ENCODE measurements around the gene HMGCS2. TPM values are rescaled to one million over a fixed set of nuclear protein-coding genes. Genes with fewer than 3 reads are reported as not detected.
"Not testable (repeated sequence)": the region's sequence is repeated elsewhere in the genome, so short reads cannot be mapped to it uniquely, and the experiment has no call there.

The HMGCS2 gene
- total RNA-seq, 1 donor from 2014 or later: not detected

DNA sequence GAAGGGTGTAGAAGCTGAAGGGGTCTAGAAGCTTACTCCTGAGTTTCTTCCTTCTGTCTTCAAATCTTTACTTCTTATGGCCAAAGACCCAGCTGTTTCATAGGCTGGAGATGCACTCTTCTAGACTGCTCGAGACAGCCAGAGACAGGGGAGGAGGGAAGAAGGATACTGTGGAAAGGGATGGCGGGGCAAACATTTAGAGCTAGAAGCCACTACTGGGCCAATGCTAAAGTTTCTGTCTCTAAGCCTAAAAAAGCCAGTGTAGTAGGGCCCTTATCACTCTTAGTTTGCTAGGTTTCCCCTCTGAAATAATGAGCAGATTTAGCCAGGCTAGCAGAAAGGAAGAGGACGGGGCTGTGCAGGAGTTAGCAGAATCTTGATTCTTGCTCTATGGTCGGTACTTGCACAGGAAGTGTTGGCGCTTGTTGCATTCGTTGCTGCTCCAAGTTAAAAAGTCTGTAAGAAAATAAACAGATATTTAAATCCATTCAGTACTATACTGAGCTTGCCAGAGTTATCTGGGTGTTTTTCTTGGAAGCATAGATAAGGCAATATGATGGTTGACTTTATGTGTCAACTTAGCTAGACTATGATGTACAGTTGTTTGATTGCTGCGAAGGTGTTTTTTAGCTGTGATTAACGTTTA is 25.6 kb upstream of the HMGCS2 start:
- Mint-ChIP-seq H3K27me3 (ENCODE audit: insufficient read depth, low read depth) (peaks cover 10% of the 10 kb centered on the region), H3K4me3 (no peak overlapping the region), H3K4me1 (peaks cover 30% of the 10 kb centered on the region), H3K36me3 (no peaks in the 10 kb centered on the region), H3K9me3 (no peaks in the 10 kb centered on the region), H3K27ac (no peak overlapping the region)
- Histone ChIP-seq H3F3A (ENCODE audit: low read depth) (no peaks in the 10 kb centered on the region), H3K4me2 (no peak overlapping the region), H3K36me3 (no peaks in the 10 kb centered on the region), H3K4me1 (peaks cover 2% of the 10 kb centered on the region), H3K27me3 (no peaks in the 10 kb centered on the region), H2AFZ (replicated peaks) (no peak overlapping the region), H3K9ac (no peak overlapping the region), H3K4me3 (no peak overlapping the region), H3K79me2 (ENCODE audit: low read depth) (no peaks in the 10 kb centered on the region), H4K20me1 (ENCODE audit: low read depth) (no peaks in the 10 kb centered on the region), H3K9me3 (ENCODE audit: low read depth) (no peaks in the 10 kb centered on the region), H3K27ac (no peak overlapping the region)
- DNase-seq (ENCODE audit: low spot score): no peak
- TF ChIP-seq EZH2phosphoT487 (IDR thresholded peaks at IDR 0.05): no peak

GRCh38 chr1:119791377-119791776 is 22.7 kb upstream of the HMGCS2 start:
- Histone ChIP-seq H3K9ac (no peak overlapping the region), H3K4me2 (no peak overlapping the region), H3K27me3 (no peaks in the 10 kb centered on the region), H2AFZ (replicated peaks) (peak overlapping the region; percentile 83), H3K9me3 (ENCODE audit: low read depth) (no peaks in the 10 kb centered on the region), H3K4me1 (peaks cover 2% of the 10 kb centered on the region), H3K36me3 (no peaks in the 10 kb centered on the region), H4K20me1 (ENCODE audit: low read depth) (no peaks in the 10 kb centered on the region), H3K27ac (no peak overlapping the region), H3K79me2 (ENCODE audit: low read depth) (no peaks in the 10 kb centered on the region), H3F3A (ENCODE audit: low read depth) (no peaks in the 10 kb centered on the region), H3K4me3 (no peak overlapping the region)
- peaks cover 7% of the 10 kb centered on the region for H3K27me3 Mint-ChIP-seq (ENCODE audit: insufficient read depth, low read depth)
- no peaks in the 10 kb centered on the region for H3K36me3 Mint-ChIP-seq
- H3K27ac Mint-ChIP-seq: no peak overlapping the region
- no peaks in the 10 kb centered on the region for H3K9me3 Mint-ChIP-seq
- DNase-seq (ENCODE audit: low spot score): no peak
- no peak overlapping the region for H3K4me3 Mint-ChIP-seq
- H3K4me1 Mint-ChIP-seq: peaks cover 14% of the 10 kb centered on the region
- TF ChIP-seq EZH2 (IDR thresholded peaks at IDR 0.05) (no peak), EZH2phosphoT487 (IDR thresholded peaks at IDR 0.05) (no peak)
- TF ChIP-seq, protein P1, sequence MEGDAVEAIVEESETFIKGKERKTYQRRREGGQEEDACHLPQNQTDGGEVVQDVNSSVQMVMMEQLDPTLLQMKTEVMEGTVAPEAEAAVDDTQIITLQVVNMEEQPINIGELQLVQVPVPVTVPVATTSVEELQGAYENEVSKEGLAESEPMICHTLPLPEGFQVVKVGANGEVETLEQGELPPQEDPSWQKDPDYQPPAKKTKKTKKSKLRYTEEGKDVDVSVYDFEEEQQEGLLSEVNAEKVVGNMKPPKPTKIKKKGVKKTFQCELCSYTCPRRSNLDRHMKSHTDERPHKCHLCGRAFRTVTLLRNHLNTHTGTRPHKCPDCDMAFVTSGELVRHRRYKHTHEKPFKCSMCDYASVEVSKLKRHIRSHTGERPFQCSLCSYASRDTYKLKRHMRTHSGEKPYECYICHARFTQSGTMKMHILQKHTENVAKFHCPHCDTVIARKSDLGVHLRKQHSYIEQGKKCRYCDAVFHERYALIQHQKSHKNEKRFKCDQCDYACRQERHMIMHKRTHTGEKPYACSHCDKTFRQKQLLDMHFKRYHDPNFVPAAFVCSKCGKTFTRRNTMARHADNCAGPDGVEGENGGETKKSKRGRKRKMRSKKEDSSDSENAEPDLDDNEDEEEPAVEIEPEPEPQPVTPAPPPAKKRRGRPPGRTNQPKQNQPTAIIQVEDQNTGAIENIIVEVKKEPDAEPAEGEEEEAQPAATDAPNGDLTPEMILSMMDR (IDR thresholded peaks at IDR 0.05): no peak

DNA sequence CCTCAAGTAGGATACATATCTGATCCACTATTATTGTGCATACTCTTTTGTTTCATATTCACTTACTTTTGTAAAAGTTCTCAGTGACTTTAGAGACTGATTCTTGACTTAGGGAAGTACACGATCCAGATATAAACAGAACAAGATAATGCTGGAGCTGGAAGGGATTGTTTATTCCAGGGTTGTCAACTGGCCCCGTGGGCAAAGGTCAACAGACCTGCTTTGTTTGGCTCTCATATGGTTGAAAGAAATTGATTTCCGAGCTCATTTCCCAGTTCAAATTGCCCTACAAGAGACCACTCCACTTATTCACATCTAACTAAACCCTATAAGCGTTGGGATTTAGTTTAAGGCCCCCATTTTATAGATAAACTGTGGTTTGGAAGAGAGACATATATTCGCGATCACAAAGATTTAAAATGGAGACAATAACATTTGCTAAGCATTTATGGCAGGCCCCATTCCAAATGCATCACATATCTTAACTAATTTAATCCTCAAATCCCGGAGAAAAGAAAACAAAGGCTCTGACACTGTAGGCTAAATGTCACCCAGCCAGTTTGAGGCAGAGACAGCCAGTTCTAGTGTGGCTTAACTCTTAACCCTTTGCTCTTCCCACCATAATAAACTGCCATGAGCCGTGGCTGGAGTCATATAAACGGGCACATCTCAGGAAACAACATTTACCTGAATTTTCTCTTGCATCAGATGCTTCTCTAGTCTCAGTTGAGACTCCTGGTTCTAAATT is 21.9 kb upstream of the HMGCS2 start:
- Histone ChIP-seq H3F3A (ENCODE audit: low read depth) (no peaks in the 10 kb centered on the region), H3K9ac (no peak overlapping the region), H3K4me2 (no peak overlapping the region), H3K27me3 (no peaks in the 10 kb centered on the region), H3K79me2 (ENCODE audit: low read depth) (no peaks in the 10 kb centered on the region), H3K27ac (no peak overlapping the region), H3K4me3 (no peak overlapping the region), H3K36me3 (no peaks in the 10 kb centered on the region), H2AFZ (replicated peaks) (peak overlapping the region; percentile 83), H3K4me1 (peaks cover 8% of the 10 kb centered on the region), H3K9me3 (ENCODE audit: low read depth) (no peaks in the 10 kb centered on the region), H4K20me1 (ENCODE audit: low read depth) (no peaks in the 10 kb centered on the region)
- Mint-ChIP-seq H3K4me3 (no peak overlapping the region), H3K27ac (peak overlapping the region; percentile 13), H3K9me3 (peaks cover 2% of the 10 kb centered on the region), H3K36me3 (no peaks in the 10 kb centered on the region), H3K27me3 (ENCODE audit: insufficient read depth, low read depth) (peaks cover 7% of the 10 kb centered on the region), H3K4me1 (peaks cover 20% of the 10 kb centered on the region)
- DNase-seq (ENCODE audit: low spot score): no peak
- TF ChIP-seq EZH2 (IDR thresholded peaks at IDR 0.05) (no peak), EZH2phosphoT487 (IDR thresholded peaks at IDR 0.05) (no peak)
- TF ChIP-seq, protein P1 (IDR thresholded peaks at IDR 0.05): no peak

- no peak overlapping the region for H3K4me3 Mint-ChIP-seq
- Histone ChIP-seq H3K4me2 (no peak overlapping the region), H3K4me3 (no peak overlapping the region), H3K4me1 (peaks cover 20% of the 10 kb centered on the region), H3K79me2 (ENCODE audit: low read depth) (no peaks in the 10 kb centered on the region), H2AFZ (replicated peaks) (no peak overlapping the region), H3F3A (ENCODE audit: low read depth) (no peaks in the 10 kb centered on the region), H3K27me3 (no peaks in the 10 kb centered on the region), H3K27ac (no peak overlapping the region), H3K9me3 (ENCODE audit: low read depth) (no peaks in the 10 kb centered on the region), H3K9ac (no peak overlapping the region), H4K20me1 (ENCODE audit: low read depth) (no peaks in the 10 kb centered on the region), H3K36me3 (no peaks in the 10 kb centered on the region)
- TF ChIP-seq, protein P1 (IDR thresholded peaks at IDR 0.05): no peak
- TF ChIP-seq EZH2 (IDR thresholded peaks at IDR 0.05): no peak
- no peak for TF ChIP-seq EZH2phosphoT487 (IDR thresholded peaks at IDR 0.05)
- H3K9me3 Mint-ChIP-seq: peaks cover 2% of the 10 kb centered on the region
- H3K27me3 Mint-ChIP-seq (ENCODE audit: insufficient read depth, low read depth): no peaks in the 10 kb centered on the region
- H3K27ac Mint-ChIP-seq: no peak overlapping the region
- H3K4me1 Mint-ChIP-seq: peaks cover 34% of the 10 kb centered on the region
- H3K36me3 Mint-ChIP-seq: no peaks in the 10 kb centered on the region
- no peak for DNase-seq (ENCODE audit: low spot score)
These were observed 19.1 kb upstream of the HMGCS2 start for GRCh38 chr1:119787776-119788175.

DNA sequence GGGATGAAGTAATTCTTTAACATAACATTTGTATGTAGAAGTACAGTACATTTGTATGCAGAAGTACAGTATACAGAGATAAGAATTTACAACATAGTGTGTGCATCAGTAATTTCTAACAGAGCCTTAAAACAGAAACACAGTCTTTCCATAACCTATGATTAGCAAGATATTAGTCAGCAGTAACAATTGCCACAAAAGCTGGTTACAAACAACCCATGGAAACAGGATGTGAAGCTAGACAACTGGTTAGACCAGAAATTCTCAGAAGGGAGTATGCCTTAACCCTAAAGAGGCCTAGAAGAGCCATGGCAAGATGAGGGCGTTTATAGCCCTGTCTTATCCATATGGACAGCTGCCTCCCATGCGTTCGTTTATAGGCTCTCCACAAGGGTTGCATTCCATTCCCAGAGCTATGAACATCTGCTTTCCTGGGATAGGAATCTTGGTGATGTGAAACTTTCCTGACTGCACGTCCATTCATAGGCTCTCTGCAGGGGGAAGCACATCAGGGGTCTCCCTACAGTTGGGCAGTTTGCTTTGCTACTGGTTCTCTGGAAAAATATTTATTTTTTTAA is 17.9 kb upstream of the HMGCS2 start:
- not testable (repeated sequence) for H4K20me1 ChIP-seq (ENCODE audit: low read depth); H3K4me2 ChIP-seq; H3K36me3 ChIP-seq; H3K27me3 ChIP-seq; H2AFZ ChIP-seq (replicated peaks); H3K9ac ChIP-seq; H3F3A ChIP-seq (ENCODE audit: low read depth); H3K27ac Mint-ChIP-seq; H3K79me2 ChIP-seq (ENCODE audit: low read depth); H3K9me3 ChIP-seq (ENCODE audit: low read depth); H3K9me3 Mint-ChIP-seq; H3K27me3 Mint-ChIP-seq (ENCODE audit: insufficient read depth, low read depth); H3K4me3 ChIP-seq; DNase-seq (ENCODE audit: low spot score); H3K27ac ChIP-seq; H3K36me3 Mint-ChIP-seq; H3K4me3 Mint-ChIP-seq
- peaks cover 41% of the 10 kb centered on the region for H3K4me1 Mint-ChIP-seq
- peaks cover 22% of the 10 kb centered on the region for H3K4me1 ChIP-seq
